SK-N-DZ (cell line): ENCODE data around the gene SPIRE1.

Source experiments
- DNase-seq: peaks from one replicate; pipeline ENCODE4 v3.0.0-alpha.2; 2015; ENCODE audit warnings: low spot score

Gene SPIRE1

DNA sequence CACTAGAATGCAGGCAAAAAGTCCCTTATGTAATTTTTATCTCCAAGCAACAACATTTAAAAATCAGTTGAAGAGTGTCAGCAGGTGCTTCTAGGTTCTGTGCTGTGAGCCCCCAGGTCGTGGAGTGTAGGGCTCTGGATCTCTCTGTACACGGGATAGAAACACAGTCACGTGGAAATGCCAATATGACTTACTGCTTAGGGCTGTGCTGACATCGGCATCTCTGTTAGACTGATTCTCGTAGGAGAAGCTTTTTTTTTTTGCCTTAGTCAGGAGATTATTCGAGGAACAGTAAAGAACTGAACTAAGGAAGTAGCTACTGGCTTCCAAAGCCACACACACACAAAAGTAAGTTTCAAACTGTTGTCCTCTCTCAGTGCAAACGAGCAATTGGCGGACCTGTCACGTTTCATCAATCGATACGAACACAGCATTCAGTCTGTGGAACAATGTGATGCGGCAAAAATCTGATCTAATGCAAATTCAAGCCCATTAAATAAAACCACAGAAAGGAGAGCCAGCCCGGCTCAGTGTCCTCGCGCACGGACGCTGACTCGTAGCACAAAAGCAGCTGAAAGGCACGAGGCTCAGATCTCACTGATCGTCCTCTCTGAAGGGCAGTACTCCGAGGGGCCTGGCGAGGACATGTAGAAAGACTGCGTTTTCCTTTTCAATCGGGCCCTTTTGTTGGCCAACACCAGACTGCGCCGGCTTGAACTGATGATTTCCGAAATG is 208.7 kb downstream of the SPIRE1 start:
- no peak for DNase-seq

- DNase-seq = no peak
These were observed 212.4 kb downstream of the SPIRE1 start for GRCh38 chr18:12445554-12445953.

DNA sequence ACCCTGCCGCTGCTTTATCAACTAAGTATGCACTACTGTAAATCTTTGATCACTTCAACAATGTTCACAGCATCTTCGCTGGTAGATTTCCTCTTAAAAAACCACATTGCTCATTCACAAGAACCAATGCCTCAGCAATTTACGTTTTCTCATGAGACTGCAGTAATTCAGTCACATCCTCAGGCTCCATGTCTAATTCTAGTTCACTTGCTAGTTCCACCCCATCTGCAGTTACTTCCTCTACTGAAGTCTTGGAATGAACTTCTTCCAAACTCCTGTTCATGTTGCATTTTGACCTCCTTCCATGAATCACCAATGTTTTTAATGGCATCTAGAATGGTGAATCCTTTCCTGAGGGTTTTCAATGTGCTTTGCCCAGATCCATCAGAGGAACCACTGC is 214.4 kb downstream of the SPIRE1 start:
- no peak for DNase-seq

DNA sequence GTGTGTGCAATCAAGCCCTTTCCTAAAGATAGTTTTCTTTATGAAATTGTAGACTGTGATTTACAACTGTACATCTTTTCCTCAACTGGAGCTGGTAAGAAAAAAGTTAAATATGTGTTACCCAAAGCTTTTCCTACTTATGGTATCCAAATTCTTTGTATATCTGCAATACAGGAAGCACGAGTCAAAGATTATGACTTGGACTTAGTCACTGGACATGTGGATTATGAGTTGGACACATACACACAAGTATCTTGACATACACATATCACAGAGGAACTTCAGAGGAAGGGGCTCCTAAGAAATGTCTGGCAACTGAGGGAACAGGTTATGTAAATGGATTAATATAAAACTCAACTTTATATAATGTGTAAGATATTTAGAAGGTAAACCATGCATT is 215.0 kb downstream of the SPIRE1 start:
- no peak for DNase-seq

GRCh38 chr18:12441475-12442034 is 216.4 kb downstream of the SPIRE1 start:
- no peak for DNase-seq

GRCh38 chr18:12438257-12438656 is 219.7 kb downstream of the SPIRE1 start:
- DNase-seq = no peak

GRCh38 chr18:12435867-12436266 is 222.0 kb downstream of the SPIRE1 start:
- DNase-seq = no peak

- DNase-seq = no peak
These were observed 223.4 kb downstream of the SPIRE1 start for GRCh38 chr18:12434541-12434929.

GRCh38 chr18:12433829-12434540 is 223.9 kb downstream of the SPIRE1 start:
- DNase-seq = no peak

DNA sequence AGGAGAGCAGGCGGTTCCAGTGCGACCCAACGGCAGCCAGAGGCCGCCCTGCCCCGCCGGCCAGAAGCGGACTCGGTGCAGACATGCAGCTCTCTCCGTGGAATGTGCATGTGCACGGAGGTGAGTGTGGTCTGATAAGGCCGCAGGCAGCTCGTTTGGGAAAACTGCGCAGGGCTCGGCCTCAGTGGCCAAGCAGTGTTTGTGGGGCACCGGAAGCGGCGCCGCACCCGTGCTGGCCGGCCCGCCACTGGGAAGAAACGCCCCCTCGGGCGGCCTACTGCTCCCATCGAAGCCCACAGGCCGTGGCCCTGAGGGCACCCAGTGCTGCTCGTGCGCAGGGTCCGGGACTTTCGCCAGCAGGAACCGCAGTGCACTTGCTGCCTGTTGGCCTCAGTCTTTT is 225.0 kb downstream of the SPIRE1 start:
- DNase-seq = no peak

- DNase-seq = no peak
These were observed 225.7 kb downstream of the SPIRE1 start for GRCh38 chr18:12432196-12432595.

- DNase-seq = no peak
These were observed 226.3 kb downstream of the SPIRE1 start for GRCh38 chr18:12431561-12431960.

DNA sequence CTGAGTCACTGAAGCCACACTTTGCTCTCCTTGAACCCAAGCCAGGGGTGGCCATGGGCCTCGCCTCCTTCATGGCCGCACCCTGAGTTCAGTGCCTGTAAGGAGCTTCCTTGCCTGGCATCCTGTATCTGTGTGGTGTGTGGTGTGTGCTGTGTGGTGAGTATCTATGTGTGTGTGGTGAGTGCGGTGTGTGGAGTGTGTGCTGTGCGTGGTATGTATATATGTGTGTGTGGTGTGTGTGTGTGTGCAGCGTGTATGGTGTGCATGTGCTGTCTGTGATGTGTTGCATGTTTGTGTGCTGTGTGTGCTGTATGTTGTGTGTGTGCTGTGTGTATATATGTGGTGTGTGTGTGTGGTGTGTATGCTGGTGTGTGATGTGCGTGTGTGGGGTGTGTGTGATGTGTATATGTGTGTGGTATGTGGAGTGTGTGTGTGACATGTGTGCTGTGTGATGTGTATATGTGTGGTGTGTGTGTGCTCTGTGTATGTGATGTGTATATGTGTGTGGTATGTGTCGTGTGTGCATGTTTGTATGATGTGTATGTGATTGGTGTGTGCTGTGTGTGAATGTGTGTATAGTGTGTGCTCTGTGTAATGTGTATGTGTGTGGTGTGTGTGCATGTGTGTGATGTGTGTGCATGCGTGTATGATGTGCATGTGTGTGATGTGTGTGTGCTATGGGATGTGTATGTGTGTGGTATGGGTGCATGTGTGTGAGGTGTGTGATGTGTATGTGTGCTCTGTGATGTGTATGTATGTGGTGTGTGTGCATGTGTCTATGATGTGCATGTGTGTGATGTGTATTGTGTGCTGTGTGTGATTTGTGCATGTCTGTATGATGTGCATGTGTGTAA is 227.5 kb downstream of the SPIRE1 start:
- no peak for DNase-seq

DNA sequence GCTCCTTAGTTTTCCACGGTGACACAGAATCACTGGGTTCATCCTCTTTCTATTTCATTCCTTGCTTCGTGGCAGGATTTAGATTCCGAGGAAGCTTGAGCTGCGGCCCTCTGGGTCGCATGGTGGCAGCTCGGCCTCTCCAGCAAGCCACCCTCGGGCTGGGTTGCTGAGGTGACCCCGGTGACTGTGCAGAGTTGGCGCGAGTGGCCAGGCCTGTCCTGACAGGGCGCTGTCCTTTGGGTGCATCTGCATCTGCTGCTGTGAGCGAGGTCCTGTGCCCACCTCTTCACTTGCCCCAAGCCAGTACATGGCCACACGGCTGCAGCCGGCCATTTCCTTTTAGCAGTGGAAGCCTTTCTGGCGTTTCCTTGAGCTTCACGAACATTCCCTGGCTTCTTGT is 228.4 kb downstream of the SPIRE1 start:
- DNase-seq = no peak

DNA sequence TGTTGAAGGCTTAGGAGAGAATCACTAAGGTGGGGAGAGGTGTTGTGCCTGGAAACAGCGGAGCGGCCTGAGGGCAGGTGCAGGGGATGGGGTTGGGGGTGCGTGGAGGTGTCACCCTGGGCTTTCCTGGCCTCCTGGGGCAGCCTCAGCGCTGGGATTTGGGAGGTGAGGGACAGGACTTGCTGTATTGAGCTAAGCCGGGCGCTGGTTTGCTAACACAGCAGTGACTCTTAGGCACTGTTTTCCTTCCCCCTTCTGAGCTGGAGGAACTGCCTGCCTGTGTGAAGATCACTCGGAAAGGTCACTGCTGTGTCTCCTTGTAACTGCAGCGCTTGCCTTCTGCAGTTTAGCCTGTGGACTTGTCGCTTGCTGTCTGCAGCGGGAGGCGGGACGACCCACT is 229.0 kb downstream of the SPIRE1 start:
- no peak for DNase-seq

GRCh38 chr18:12426924-12427323 is 231.0 kb downstream of the SPIRE1 start:
- DNase-seq = no peak

GRCh38 chr18:12424252-12424651 is 233.7 kb downstream of the SPIRE1 start:
- DNase-seq = no peak

DNA sequence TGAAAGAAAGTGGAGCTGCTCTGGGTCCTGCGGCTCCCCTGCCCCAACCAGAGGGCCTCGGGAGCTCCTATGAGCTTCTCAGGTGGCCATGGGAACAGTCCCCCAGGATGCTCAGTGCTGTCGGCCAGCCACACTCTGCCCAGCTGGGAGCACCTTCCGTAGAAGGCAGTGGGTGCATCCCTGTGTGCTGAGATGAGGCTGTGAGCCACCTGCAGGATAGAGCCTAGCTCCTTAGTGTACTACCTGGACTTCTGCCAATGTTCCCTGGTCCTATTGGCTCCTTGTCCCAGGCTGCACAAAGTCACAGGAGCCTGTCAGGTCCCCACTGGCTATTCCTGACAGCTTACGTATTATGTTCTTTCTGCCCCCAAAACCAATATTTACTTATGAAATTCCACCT is 234.1 kb downstream of the SPIRE1 start:
- DNase-seq = no peak

DNA sequence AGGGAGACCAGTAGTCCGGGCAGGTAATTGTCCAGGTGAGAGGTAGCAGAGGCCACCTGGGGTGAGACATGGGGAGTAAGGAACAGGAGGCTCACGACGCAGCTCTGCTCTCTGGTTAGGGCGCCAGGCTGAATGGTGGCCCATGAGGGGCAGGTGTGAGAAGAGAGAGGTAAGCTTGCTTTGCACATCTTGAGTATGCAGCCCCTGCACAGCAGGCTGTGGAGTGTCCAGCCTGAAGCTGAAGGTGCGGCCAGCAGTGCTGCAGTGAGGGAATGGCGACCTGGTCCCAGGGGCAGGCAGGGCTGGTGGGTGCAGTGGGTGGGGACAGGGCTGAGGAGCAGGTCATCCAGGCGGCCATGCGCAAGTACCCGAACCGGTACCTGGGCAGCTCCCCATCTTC is 234.5 kb downstream of the SPIRE1 start:
- no peak for DNase-seq

GRCh38 chr18:12422936-12423335 is 235.0 kb downstream of the SPIRE1 start:
- DNase-seq = no peak

- DNase-seq = no peak
These were observed 236.2 kb downstream of the SPIRE1 start for GRCh38 chr18:12421732-12422131.

DNA sequence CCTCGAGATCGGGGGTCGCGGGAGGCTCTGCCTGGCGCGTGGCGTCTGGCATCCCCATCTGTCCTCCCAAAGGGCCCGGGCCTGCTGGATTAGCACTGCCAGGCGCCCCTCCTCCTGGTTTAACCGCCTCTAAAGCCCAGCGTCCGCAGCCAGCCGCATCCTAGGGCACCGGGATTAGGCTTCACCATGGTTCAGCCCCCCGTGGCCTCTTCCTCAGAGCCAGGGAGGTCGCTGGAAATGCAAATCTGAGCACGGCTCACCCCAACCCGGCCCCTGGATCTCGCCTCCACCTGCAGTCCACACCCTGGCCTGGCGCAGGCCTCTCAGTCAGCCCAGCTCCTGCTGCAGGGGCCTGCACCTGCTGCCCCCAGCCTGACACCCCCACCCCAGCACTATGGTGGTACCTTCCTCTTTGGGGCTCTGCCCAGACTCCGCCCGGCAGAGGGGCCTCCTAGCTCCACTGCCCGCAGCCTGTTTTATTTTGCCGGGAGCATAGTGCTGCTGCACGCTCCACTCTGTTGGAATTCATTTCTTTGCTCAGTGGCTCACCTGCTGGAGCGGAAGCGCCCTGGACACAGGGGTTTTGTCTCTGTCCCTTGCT is 237.0 kb downstream of the SPIRE1 start:
- peak; percentile 66 for DNase-seq
